HUDEP-2 (cell line): ENCODE results near the gene ACVR1.

Experiments used
- DNase-seq, 76 experiments: peaks; one replicate each; lab custom pipeline; 2025; ENCODE audit not compliant: unreplicated experiment in 76 of 76; lab: John Stamatoyannopoulos, UW

ACVR1 gene

GRCh38 chr2:157803476-157803875, 72.7 kb downstream of the ACVR1 start:
- DNase-seq, result no peak

GRCh38 chr2:157800838-157801495, 75.2 kb downstream of the ACVR1 start:
- DNase-seq, result no peak

- no peak for DNase-seq
Observed at GRCh38 chr2:157793053-157793612, 83.0 kb downstream of the ACVR1 start.

- DNase-seq, result no peak
Observed at GRCh38 chr2:157792335-157793052, 83.6 kb downstream of the ACVR1 start.

- no peak for DNase-seq
Observed at GRCh38 chr2:157790780-157791179, 85.3 kb downstream of the ACVR1 start.

- no peak for DNase-seq
Observed at GRCh38 chr2:157789933-157790511, 86.1 kb downstream of the ACVR1 start.

- no peak for DNase-seq
Observed at GRCh38 chr2:157789256-157789655, 86.9 kb downstream of the ACVR1 start.

GRCh38 chr2:157788201-157788600, 87.9 kb downstream of the ACVR1 start:
- no peak for DNase-seq

GRCh38 chr2:157787364-157787938, 88.7 kb downstream of the ACVR1 start:
- DNase-seq, result no peak

GRCh38 chr2:157786663-157787363, 89.3 kb downstream of the ACVR1 start:
- DNase-seq, result peak in 16 of 76 experiments; percentile 4 to 69 (median 26)

- DNase-seq, result no peak
Observed at GRCh38 chr2:157785866-157786662, 90.1 kb downstream of the ACVR1 start.

GRCh38 chr2:157785200-157785599, 90.9 kb downstream of the ACVR1 start:
- DNase-seq, result no peak

GRCh38 chr2:157784823-157785175, 91.3 kb downstream of the ACVR1 start:
- no peak for DNase-seq

GRCh38 chr2:157784169-157784822, 91.8 kb downstream of the ACVR1 start:
- DNase-seq, result no peak

- no peak for DNase-seq
Observed at GRCh38 chr2:157783245-157783644, 92.9 kb downstream of the ACVR1 start.

- no peak for DNase-seq
Observed at GRCh38 chr2:157782057-157782845, 93.9 kb downstream of the ACVR1 start.

GRCh38 chr2:157780211-157780610, 95.9 kb downstream of the ACVR1 start:
- DNase-seq, result no peak

GRCh38 chr2:157779794-157780193, 96.3 kb downstream of the ACVR1 start:
- no peak for DNase-seq

GRCh38 chr2:157777427-157777826, 98.7 kb downstream of the ACVR1 start:
- peak in 22 of 76 experiments; percentile 3 to 37 (median 17) for DNase-seq
